Thyroid gland (tissue), 4 donors: ENCODE results near the gene GUCY1A2. TPM values are rescaled to one million over a fixed set of nuclear protein-coding genes. Genes with fewer than 3 reads are reported as not detected.

Experiments
- DNase-seq, 2 donors: peaks; one replicate each; pipeline ENCODE4 v3.0.0-alpha.2; 2019
- H3K27ac ChIP-seq, 3 donors: fragments of 200-600 bp; sonication (generic); 1 replicate in 2 of 3; 2 replicates in 1 of 3; pipeline ENCODE4 v1.5.1; 2016 to 2019; ENCODE audit warnings: mild to moderate bottlenecking in 1 of 3, moderate library complexity in 1 of 3
- H3K27me3 ChIP-seq: fragments of 200-600 bp; sonication (generic); one replicate; pipeline ENCODE4 v1.5.1; 2019
- H3K36me3 ChIP-seq, 2 donors: fragments of 200-600 bp; sonication (generic); one replicate each; pipeline ENCODE4 v1.5.1; 2016 to 2019
- H3K4me1 ChIP-seq, 2 donors: fragments of 200-600 bp; sonication (generic); one replicate each; pipeline ENCODE4 v1.5.1; 2017 to 2019
- H3K4me3 ChIP-seq, 3 donors: fragments of 200-600 bp; sonication (generic); replicated peaks in 1 of 3; 1 replicate in 2 of 3; 2 replicates in 1 of 3; pipeline ENCODE4 v1.5.1; 2016; ENCODE audit warnings: mild to moderate bottlenecking in 1 of 3
- H3K9me3 ChIP-seq: fragments of 200-600 bp; sonication (generic); one replicate; pipeline ENCODE4 v1.5.1; 2017
- POLR2A ChIP-seq, 2 donors: fragments of 450-650 bp; IDR thresholded peaks; one replicate each; pipeline ENCODE4 v1.6.1; 2017; ENCODE audit warnings: antibody characterized with exemption in 2 of 2, mild to moderate bottlenecking in 2 of 2, moderate library complexity in 1 of 2
- WGBS, 2 donors: methylation state at CpG; one replicate each; pipeline ENCODE4 v1.1.5; 2017; 5-methylcytosine and 5-hydroxymethylcytosine counted together
- intact Hi-C: fragments of 100-400 bp; cut with DNase I; formaldehyde crosslinking; loops from one replicate; pipeline ENCODE4 v1.15.1; 2023
- total RNA-seq, 4 donors: library from RNA; depleted of rRNA; stranded (reverse); fragments of >200 nt; gene quantifications; one replicate each; pipeline ENCODE4 v1.2.3, GENCODE V29; 2016
- TF ChIP-seq, protein P1 (sequence below), 6 experiments: fragments of 200-600 bp in 3 of 6; fragments of 450-650 bp in 3 of 6; sonication (generic) in 3 of 6; IDR thresholded peaks; one replicate each; pipeline ENCODE4 v1.5.1; 2016 to 2019; ENCODE audit warnings: antibody characterized with exemption in 6 of 6, mild to moderate bottlenecking in 2 of 6, inconsistent platforms in 1 of 6, moderate library complexity in 1 of 6

GUCY1A2 gene
- total RNA-seq, 4 donors from 2014 or later: 1.4 to 6.8 (median 1.9) TPM

DNA sequence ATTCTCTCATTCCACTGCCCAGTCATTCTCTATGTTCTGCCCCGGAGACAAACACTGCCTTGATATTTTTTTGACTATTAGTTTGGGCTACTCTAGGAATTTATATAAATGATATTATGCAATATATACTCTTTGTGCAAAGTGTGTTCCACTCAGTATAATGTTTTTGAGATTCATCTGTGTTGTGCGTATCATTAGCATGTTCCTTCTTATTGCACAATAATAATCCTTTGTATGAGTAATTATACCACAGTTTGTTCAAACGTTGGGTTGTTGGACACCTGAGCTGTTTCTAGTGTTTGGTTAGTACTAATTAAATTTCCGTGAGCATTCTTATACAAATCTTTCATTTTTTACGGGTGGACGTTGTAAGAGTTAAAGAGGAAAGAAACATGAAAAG lies 390.6 kb downstream of the GUCY1A2 start:
- Histone ChIP-seq H3K27me3 (no peaks in the 10 kb centered on the region), H3K36me3 (no peaks in the 10 kb centered on the region), H3K4me3 (no peak overlapping the region), H3K4me1 (no peaks in the 10 kb centered on the region), H3K9me3 (no peaks in the 10 kb centered on the region), H3K27ac (no peak overlapping the region)
- TF ChIP-seq, protein P1, sequence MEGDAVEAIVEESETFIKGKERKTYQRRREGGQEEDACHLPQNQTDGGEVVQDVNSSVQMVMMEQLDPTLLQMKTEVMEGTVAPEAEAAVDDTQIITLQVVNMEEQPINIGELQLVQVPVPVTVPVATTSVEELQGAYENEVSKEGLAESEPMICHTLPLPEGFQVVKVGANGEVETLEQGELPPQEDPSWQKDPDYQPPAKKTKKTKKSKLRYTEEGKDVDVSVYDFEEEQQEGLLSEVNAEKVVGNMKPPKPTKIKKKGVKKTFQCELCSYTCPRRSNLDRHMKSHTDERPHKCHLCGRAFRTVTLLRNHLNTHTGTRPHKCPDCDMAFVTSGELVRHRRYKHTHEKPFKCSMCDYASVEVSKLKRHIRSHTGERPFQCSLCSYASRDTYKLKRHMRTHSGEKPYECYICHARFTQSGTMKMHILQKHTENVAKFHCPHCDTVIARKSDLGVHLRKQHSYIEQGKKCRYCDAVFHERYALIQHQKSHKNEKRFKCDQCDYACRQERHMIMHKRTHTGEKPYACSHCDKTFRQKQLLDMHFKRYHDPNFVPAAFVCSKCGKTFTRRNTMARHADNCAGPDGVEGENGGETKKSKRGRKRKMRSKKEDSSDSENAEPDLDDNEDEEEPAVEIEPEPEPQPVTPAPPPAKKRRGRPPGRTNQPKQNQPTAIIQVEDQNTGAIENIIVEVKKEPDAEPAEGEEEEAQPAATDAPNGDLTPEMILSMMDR (IDR thresholded peaks at IDR 0.05): no peak
- no peak for TF ChIP-seq POLR2A (IDR thresholded peaks at IDR 0.05)
- intact Hi-C loops: no loop called here
- 91 to 93% methylated on average over 6 of the region's 6 CpGs for WGBS, 2 donors
- DNase-seq: no peak

DNA sequence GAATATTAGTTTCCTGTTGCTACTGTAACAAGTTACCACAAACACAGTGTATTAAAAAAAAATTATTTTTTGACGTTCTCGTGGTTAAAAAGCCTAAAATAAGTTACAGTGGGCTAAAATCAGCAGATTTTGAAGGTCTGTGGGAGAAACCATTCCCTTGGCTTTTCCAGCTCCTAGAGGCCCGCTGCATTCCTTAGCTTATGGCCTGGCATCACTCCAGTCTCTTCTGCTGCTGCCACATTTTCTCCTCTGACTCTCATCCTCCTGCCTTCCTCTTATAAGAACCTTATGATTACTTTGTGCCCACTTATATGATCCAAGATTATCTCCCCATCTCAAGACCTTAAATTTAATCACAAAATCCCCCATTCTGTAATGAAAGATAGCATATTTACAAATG lies 392.7 kb downstream of the GUCY1A2 start:
- WGBS, 2 donors: 67 to 73% methylated on average over 3 of the region's 3 CpGs
- DNase-seq: no peak
- Histone ChIP-seq H3K4me3 (no peak overlapping the region), H3K27me3 (no peaks in the 10 kb centered on the region), H3K36me3 (no peaks in the 10 kb centered on the region), H3K27ac (no peak overlapping the region), H3K4me1 (no peaks in the 10 kb centered on the region), H3K9me3 (no peaks in the 10 kb centered on the region)
- intact Hi-C loops: no loop called here
- TF ChIP-seq, protein P1 (IDR thresholded peaks at IDR 0.05): no peak
- no peak for TF ChIP-seq POLR2A (IDR thresholded peaks at IDR 0.05)

DNA sequence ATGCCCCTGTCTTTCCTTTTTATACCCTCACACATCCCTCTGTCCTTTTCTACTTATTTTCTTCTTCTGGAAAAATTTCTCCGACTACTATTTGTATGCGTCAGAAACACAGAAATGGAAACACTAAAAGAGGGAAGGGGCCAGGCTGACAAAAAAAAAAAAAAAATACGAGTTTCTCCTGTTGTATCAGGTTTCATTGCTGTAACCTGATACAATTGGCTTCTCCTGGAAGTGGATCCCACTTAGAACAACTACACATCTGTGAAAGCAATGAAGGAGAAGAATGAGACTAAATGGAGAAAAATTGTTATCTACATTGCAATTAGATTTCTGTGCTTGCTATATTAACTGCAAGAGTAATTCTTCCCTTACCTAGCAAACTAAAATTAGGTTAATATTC lies 393.9 kb downstream of the GUCY1A2 start:
- WGBS, 2 donors: 56 to 61% methylated on average over 3 of the region's 3 CpGs
- no peak for DNase-seq
- Histone ChIP-seq H3K36me3 (no peaks in the 10 kb centered on the region), H3K9me3 (no peaks in the 10 kb centered on the region), H3K4me1 (no peaks in the 10 kb centered on the region), H3K27me3 (no peaks in the 10 kb centered on the region), H3K4me3 (no peak overlapping the region), H3K27ac (no peak overlapping the region)
- intact Hi-C loops: no loop called here
- TF ChIP-seq, protein P1 (IDR thresholded peaks at IDR 0.05): no peak
- TF ChIP-seq POLR2A (IDR thresholded peaks at IDR 0.05): no peak
